SK-N-MC (cell line): ENCODE results near the gene PTCH2.

Experiments used
- DNase-seq: peaks from one replicate; pipeline ENCODE4 v3.0.0-alpha.2; 2011; ENCODE audit warnings: low read depth, low spot score
- H3K27ac ChIP-seq: fragments of 200-600 bp; sonication (generic); 2 replicates; pipeline ENCODE4 v1.5.1; 2016; ENCODE audit warnings: mixed run types
- H3K36me3 ChIP-seq: fragments of 200-600 bp; sonication (generic); 2 replicates; pipeline ENCODE4 v1.6.1; 2017; ENCODE audit warnings: antibody characterized with exemption, low read length, mixed read lengths; ENCODE audit not compliant: insufficient read depth
- H3K4me3 ChIP-seq: fragments of 200-600 bp; sonication (generic); 2 replicates; pipeline ENCODE4 v1.5.1; 2016
- H3K9ac ChIP-seq: fragments of 200-600 bp; sonication (generic); 2 replicates; pipeline ENCODE4 v1.8.0; 2017; ENCODE audit warnings: mixed run types, mixed read lengths; ENCODE audit not compliant: insufficient read length
- H3K9me3 ChIP-seq: fragments of 200-600 bp; sonication (generic); 2 replicates; pipeline ENCODE4 v1.6.1; 2017; ENCODE audit warnings: low read depth, mild to moderate bottlenecking, antibody characterized with exemption, low read length, moderate library complexity, mixed read lengths
- EZH2 ChIP-seq: fragments of 200-600 bp; sonication (generic); IDR thresholded peaks from one replicate; pipeline ENCODE4 v1.6.1; 2017; ENCODE audit warnings: antibody characterized with exemption
- FOXP2 ChIP-seq: optimal IDR thresholded peaks from 2 replicates; pipeline ENCODE3; 2011; ENCODE audit warnings: mild to moderate bottlenecking, moderate library complexity; ENCODE audit not compliant: insufficient read depth; ENCODE audit errors: extremely low read length, control extremely low read depth
- POLR2AphosphoS5 ChIP-seq: IDR thresholded peaks from 2 replicates; pipeline ENCODE4 v1.6.1; 2012; ENCODE audit warnings: mild to moderate bottlenecking, low read depth, low read length, borderline replicate concordance

The PTCH2 gene

DNA sequence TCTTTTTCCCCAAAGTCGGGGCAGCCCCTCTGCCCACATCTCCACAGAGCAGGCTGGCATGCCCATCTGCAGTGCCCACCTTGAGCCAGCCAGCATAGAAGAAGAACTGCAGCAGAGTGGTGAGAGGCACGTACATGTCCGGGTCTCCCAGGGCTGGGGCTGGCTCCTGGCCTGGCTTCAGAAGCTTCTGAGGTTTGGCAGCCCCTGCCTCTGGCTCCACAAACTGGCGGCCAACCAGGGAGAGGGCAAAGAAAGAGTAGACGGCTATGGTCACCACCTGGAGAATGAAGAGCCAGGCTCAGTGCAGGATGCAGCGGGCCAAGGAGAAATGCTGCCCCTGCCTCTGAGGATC is 58.0 kb downstream of the PTCH2 start:
- H3K27ac ChIP-seq: no peak overlapping the region
- no peak overlapping the region for H3K4me3 ChIP-seq
- no peak overlapping the region for H3K9ac ChIP-seq
- TF ChIP-seq POLR2AphosphoS5 (no peak), FOXP2 (no peak), EZH2 (no peak)
- H3K9me3 ChIP-seq: no peaks in the 10 kb centered on the region
- no peak for DNase-seq
- H3K36me3 ChIP-seq: peaks cover 21% of the 10 kb centered on the region

DNA sequence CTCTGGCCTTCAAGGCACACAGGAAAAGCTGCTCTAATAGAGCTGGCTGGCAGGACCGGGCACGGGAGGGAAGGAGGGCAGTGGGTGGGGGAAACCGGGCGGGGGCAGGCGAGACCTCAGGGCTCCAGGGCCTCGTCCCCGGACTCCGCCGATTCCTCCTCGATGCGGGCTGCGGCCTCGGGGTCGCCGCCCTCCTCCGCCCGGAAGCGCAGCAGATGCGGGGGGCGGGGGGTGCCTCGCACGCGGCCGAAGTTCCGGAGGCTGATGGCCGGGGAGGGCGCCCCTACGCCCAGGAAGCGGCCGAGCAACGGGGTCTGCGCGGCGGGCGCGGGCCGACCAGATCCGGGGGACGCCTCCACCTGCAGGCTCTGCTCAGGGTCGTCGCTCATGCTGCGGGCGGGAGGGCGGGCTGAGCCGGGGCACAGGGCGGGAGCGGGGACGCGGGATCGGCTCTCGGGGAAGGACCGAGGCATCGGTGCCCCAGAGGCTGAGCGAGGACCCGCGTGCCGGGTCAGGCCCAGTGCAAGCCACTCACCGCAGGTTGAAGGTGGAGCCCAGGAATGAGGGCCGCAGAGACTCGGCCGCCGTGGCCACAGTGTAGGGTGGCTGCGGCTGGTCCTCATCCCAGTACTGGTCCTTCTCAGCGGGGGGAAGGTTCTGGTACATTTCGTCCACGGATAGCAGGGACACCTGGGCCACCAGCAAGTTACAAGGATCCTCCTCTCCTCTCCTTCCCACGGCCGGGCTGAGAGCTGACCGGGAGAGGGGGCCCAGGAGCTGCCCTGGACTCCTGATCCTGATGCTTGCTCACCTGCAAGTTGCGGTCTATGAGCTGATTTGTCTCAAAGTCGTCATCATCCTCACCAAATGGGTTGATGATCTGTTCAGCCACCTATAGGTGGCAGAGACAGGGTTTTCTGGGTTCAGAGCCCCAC is 58.7 kb downstream of the PTCH2 start:
- Histone ChIP-seq H3K9me3 (no peaks in the 10 kb centered on the region), H3K9ac (no peak overlapping the region), H3K27ac (no peak overlapping the region), H3K4me3 (no peak overlapping the region), H3K36me3 (peaks cover 27% of the 10 kb centered on the region)
- DNase-seq: no peak
- TF ChIP-seq EZH2 (no peak), FOXP2 (no peak), POLR2AphosphoS5 (no peak)

DNA sequence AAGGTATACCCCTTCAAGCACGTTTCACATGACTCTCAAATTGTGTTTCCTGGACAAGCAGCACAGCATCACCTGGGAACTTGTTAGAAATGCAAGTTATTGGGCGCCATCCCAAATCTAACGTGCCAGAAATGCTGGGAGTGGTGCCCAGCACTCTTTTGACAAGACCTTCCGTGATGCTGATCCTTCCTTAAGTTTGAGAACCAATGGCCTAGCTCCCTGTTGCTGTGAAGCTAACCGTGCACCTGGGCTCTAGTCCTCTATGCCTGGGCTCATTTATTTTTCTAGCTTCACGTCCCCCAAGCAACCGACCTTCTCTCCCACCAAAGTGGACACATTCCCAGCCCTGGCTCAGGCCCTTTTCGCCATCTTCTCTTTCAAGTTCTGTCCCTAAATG is 59.4 kb downstream of the PTCH2 start:
- DNase-seq: no peak
- H3K9ac ChIP-seq: no peak overlapping the region
- TF ChIP-seq FOXP2 (no peak), EZH2 (no peak)
- H3K4me3 ChIP-seq: no peak overlapping the region
- H3K36me3 ChIP-seq: peaks cover 34% of the 10 kb centered on the region
- no peak overlapping the region for H3K27ac ChIP-seq
- H3K9me3 ChIP-seq: no peaks in the 10 kb centered on the region

DNA sequence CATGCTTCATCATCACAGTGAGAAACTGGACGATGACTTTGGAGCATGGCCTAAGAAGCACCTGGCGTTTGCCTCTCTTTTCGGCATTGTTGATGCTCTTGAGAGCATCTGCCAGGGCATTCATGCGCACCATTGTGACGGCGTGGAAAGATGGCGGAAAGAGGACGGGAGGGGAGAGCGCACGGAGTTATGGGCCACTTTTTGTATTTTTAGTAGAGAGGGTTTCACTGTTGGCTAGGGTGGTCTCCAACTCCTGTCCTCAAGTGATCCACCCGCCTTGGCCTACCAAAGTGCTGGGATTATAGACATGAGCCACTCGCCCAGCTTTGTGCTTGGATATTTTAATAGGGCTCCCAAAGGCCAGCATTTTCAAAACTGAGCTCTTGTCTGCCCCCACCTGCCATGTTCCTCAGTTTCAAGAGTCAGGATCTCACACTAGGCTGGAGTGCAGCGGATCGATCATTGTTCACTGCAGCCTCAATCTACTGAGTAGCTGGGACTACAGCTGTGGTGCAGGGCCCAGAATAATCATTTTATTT is 62.4 kb downstream of the PTCH2 start:
- H3K27ac ChIP-seq: 0 out of 2 replicates have a peak overlapping the region, but pooled peaks have one; percentile 52
- TF ChIP-seq POLR2AphosphoS5 (no peak), FOXP2 (no peak), EZH2 (no peak)
- peaks cover 64% of the 10 kb centered on the region for H3K36me3 ChIP-seq
- H3K9ac ChIP-seq: no peak overlapping the region
- no peak for DNase-seq
- no peaks in the 10 kb centered on the region for H3K9me3 ChIP-seq
- H3K4me3 ChIP-seq: no peak overlapping the region

DNA sequence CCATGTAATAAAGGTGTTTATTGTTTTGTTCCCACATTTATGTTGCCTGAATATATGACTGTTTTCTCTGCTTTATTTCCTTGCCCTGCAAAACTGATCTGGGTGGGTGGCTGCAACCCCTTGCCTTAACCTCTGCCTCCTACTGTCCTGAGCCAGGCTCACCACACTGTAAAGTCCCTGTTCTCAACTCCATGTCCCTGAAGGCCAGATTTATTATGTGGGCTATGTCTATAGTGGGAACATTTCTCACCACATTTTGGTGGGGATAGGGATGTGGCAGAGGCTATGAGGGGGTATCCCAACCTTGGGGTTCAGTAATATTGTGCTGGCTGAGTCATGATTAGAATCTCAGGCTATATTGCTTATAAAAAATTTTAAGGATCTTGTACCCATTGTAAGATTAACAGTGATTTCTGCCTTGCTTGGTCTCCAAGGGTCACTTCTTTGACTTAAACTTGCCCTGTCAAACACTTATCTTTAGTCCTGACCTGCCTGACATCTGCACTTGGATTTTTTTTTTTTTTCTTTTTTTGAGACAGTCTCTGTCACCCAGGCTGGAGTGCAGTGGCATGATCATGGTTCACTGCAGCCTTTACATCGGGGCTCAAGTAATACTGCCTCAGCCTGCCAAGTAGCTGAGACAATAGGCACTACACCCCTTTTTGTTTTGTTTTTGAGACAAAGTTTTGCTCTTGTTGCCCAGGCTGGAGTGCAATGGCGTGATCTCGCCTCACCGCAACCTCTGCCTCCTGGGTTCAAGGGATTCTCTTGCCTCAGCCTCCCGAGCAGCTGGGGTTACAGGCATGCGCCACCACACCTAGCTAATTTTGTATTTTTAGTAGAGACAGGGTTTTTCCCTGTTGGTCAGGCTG is 64.1 kb downstream of the PTCH2 start:
- Histone ChIP-seq H3K9me3 (no peaks in the 10 kb centered on the region), H3K4me3 (no peak overlapping the region), H3K36me3 (peaks cover 64% of the 10 kb centered on the region), H3K9ac (no peak overlapping the region), H3K27ac (peak overlapping the region; percentile 57)
- DNase-seq: no peak
- TF ChIP-seq POLR2AphosphoS5 (no peak; the same call in 1 of the 2 replicates), EZH2 (no peak), FOXP2 (no peak)

DNA sequence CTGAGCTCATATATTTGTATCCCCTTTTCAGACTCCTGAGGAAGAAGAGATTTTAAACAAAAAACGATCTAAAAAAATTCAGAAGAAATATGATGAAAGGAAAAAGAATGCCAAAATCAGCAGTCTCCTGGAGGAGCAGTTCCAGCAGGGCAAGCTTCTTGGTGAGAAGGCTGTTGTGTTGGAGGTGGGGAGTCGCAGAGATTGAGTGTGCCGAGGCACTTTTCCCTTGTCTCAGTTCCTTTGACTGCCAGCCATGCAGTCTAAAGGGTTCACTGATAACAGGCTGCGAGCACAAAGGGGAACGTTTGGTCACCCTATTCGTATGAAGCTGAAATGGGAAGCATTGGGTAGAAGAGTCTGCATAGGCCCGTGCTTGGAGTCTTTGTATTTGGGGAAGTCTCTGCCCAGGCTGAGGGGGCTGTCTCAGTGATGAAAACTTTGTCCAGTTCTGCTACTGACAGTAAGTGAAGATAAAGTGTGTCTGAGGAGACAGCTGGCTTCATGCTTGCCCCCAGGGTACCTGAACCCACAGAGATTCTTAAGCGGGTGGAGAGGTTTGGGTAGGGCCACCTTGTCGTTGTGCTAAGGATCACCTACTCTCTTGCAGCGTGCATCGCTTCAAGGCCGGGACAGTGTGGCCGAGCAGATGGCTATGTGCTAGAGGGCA is 65.0 kb downstream of the PTCH2 start:
- Histone ChIP-seq H3K9ac (peak overlapping the region; percentile 100), H3K36me3 (peaks cover 64% of the 10 kb centered on the region), H3K27ac (peak overlapping the region; percentile 94), H3K4me3 (peak overlapping the region; percentile 91), H3K9me3 (no peaks in the 10 kb centered on the region)
- DNase-seq: no peak
- TF ChIP-seq FOXP2 (no peak), POLR2AphosphoS5 (no peak), EZH2 (no peak)

DNA sequence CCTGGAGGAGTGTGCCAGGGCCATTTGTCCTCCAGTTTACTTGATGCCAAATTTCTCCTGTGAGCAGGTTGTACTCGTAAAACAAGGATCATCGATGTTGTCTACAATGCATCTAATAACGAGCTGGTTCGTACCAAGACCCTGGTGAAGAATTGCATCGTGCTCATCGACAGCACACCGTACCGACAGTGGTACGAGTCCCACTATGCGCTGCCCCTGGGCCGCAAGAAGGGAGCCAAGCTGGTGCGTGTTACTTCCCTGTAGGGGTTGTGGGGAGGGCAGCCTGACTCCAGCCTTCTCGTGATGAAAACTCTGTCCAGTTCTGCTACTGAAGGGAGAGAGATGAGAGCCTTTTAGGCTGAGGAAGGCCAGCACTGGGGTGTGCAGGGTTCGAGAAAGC is 65.5 kb downstream of the PTCH2 start:
- Histone ChIP-seq H3K4me3 (peak overlapping the region; percentile 91), H3K9ac (peak overlapping the region; percentile 100), H3K36me3 (peaks cover 64% of the 10 kb centered on the region), H3K9me3 (no peaks in the 10 kb centered on the region), H3K27ac (peak overlapping the region; percentile 94)
- TF ChIP-seq FOXP2 (no peak), POLR2AphosphoS5 (no peak), EZH2 (no peak)
- DNase-seq: no peak
